HS-27A (cell line): ENCODE measurements around the gene CCDC120.

Experiments used
- DNase-seq: peaks from one replicate; pipeline ENCODE4 v3.0.0-alpha.2; 2012; ENCODE audit warnings: low read depth, missing footprints

CCDC120 gene

DNA sequence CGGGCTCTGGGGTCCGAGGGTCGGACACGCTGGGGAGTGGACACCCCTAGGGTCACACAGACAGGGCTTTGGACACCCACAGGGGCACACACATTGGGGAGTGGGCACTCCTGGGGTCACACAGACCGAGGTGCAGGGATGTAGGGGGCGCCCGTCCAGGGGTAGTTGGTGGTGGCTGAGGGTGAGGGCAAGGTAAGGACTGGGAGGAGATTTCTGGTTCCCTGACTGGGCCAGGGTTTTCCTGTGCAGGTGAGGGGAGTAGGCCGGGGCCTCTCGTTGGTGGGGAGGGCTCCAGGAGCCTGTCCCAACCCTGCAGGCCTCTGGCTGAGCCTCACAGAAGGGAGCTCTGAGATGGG is 42.8 kb downstream of the CCDC120 start:
- no peak for DNase-seq

DNA sequence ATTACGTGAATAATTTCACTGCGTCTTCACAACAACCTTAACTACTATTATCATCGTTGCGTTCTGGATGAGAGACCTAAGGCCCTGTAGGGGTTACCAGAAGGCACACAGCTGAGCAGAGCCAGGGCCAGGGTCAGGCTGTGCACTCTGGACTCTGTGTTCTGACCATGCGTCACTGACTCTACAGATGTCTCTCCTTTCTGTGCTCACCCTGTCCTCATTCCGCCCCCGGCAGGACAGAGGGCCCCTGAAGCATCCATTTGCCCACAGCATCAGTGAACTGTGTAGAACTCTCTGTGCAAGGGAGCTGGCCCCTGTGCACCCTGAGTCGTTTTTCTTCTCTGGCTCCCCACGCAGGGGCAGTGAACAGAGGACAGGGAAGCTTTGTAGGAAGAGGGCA is 43.4 kb downstream of the CCDC120 start:
- DNase-seq = no peak

DNA sequence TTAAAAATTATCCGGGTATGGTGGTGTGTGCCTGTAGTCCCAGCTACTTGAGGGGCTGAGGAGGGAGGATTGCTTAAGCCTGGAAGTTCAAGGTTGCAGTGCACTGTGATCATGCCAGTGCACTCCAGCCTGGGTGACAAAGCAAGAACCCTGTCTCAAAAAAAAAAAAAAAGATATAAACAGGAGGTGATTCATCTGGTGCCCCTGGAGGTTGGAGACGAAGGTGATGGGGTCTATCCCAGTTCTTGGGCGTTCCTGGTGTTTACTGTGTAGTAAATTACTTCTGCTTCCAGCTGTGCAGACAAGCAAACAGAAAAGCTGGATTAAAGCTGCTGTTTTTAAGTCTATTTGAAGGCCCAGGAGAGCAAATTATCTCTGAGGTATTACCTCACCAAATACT is 44.8 kb downstream of the CCDC120 start:
- DNase-seq = no peak

DNA sequence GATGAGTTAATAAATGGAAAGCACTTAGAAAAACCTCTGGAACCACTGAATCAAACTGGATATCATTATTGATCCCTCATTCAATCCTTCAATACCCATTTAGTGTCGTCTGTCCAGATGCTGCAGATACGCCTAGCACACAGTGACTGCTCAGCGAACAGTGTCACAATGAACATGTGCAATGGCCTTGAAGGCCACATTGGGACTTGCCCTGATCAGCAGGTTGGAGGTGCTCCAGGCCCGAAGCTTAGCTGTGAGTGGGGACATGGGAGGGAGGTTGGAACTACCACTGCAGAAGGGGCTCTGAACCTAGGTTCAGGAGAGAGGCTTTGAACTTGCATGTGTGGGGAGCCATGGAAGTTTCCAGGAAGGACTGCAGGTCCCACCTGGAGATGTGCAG is 47.5 kb downstream of the CCDC120 start:
- no peak for DNase-seq

DNA sequence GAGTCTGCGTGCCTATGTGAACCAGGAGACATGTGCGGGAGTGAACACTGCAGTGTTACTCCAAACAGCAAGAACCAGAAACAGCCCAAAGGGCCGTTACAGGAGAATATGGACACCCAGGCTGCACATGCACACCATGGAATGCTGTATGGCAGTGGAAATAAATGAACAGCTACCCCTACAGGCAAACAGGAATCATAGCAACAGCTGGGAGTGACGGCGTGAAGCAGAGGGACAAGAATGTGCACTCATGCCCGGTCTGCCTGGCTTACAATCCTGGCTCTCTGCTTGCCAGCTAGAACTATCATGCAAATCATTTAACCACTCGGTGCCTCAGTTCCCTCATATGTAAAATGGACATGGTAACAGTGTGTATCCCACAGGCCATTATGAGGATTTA is 48.1 kb downstream of the CCDC120 start:
- no peak for DNase-seq

DNA sequence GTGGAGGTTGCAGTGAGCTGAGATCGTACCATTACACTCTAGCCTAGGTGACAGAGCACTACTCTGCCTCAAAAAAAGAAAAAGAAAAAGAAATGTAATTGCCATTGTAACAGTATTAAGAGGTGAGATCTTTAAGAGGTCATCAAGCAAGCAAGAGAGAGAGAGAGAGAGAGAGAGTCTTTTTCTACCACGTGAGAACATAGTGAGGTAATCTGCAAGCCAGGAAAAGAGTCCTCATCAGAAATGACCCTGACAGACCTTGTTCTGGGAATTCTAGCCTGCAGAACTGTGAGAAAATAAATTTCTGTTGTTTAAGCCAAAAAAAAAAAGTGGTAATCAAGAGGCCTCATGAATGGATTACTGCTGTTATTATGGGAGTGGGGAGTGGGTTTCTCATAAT is 49.8 kb downstream of the CCDC120 start:
- no peak for DNase-seq

DNA sequence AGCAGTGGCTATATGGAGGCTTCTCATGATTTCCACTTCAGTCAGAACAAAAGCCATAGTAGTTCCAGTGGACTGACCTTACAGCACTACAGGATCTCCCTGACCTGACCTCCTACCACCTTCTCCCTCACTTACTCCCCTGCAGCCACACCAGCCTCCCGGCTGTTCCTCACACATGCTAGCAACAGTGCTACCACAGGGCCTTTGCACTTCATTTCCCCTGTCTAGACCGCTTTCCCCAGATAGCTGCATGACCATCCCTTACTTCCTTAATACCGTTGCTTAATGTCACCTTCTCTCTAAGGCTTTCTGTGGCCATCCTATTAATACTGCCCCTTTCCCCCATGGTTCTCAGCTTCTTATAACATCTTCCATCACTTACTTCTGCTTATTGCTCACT is 51.6 kb downstream of the CCDC120 start:
- no peak for DNase-seq

DNA sequence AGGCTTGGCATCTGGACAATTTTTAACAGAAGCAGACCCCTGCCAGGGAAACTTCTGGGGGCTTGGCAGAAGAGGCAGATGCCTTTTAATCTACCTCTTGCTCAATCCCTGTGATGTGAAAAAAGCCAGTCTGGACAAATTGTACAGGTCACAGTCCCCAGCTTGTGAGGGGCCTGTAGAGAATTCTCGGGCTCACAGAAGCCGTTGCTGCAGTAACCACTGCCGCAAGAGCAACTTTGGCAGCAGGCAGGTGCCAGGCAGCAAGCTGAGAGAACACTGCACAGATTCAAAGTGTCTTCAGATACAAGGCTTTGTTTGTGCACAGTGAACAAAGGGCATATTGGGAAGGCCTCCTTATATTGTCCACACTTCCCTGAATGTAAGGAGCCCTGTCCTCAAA is 53.0 kb downstream of the CCDC120 start:
- DNase-seq = no peak

DNA sequence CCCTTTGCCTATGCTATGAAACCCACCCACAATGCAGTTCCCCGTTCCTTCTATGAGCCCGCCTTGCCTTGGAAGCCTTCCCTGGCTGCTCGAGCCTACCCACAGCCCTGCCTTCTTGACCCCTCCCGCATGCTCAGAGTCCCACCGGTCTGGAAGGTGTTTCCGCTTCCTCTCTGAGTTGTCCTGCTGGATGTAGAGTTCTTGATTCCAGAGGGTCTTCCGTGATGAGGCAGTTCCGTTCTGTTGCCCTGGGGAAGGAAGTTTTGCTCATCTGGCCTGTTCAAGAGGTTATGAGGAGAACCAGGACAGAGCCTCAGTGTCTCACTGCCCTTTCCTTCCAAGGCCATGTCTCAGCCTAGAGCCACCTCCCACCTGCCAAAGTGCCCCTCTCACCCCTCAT is 57.3 kb downstream of the CCDC120 start:
- no peak for DNase-seq

DNA sequence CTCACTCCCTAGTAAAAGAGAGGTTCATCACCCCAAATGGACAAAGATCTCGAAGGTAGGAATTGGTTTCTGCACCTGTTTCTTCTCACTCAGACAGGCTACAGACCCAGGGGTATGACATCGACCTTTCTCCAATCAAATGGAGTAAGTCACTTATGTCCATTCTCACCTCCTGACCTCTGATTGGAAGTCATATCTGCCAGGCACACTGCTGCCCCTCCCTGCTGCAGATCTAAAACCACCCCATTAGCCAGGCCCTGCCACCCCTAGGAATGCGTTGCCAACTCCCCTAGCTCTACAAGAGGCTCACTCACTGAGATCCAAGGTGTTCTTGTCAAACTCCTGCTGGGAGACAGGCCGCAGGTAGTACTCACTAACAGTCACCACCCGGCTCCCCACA is 57.9 kb downstream of the CCDC120 start:
- no peak for DNase-seq

DNA sequence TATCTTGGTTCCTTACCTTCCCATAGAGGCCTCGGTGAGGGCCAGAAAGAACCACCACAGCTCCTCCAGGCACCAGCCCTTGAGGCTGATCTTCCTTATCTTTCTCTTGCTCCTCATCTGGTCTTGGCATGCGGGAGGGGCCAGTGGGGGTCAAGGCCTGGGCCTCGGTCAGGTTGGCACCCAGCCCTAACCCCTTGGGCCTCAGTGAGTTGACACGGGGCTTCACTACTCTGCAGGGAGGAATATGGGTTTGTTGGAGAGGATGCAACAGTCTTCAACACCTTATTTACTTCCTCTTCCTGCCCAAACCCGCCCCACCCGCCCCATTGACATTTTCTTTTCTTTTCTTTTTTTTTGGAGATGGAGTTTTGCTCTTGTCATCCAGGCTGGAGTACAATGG is 58.8 kb downstream of the CCDC120 start:
- no peak for DNase-seq
